PC-3 (cell line): Measurements from ENCODE around the gene TAF11L11.
"Not testable (repeated sequence)": the region's sequence is repeated elsewhere in the genome, so short reads cannot be mapped to it uniquely, and the experiment has no call there.

Experiments
- EZH2 ChIP-seq: fragments of 300-600 bp; sonication (generic); IDR thresholded peaks from one replicate; pipeline ENCODE4 v1.6.1; 2017; ENCODE audit warnings: antibody characterized with exemption, mild to moderate bottlenecking, low read length; ENCODE audit not compliant: unreplicated experiment
- TF ChIP-seq, protein P1 (sequence below): fragments of 300-600 bp; sonication (generic); conservative IDR thresholded peaks from 2 replicates; pipeline ENCODE4 v1.5.1; 2017; ENCODE audit warnings: antibody characterized with exemption, low read depth, mild to moderate bottlenecking, low read length

GRCh38 chr5:17655201-17655759, 51.3 kb downstream of the TAF11L11 start:
- TF ChIP-seq, protein P1, sequence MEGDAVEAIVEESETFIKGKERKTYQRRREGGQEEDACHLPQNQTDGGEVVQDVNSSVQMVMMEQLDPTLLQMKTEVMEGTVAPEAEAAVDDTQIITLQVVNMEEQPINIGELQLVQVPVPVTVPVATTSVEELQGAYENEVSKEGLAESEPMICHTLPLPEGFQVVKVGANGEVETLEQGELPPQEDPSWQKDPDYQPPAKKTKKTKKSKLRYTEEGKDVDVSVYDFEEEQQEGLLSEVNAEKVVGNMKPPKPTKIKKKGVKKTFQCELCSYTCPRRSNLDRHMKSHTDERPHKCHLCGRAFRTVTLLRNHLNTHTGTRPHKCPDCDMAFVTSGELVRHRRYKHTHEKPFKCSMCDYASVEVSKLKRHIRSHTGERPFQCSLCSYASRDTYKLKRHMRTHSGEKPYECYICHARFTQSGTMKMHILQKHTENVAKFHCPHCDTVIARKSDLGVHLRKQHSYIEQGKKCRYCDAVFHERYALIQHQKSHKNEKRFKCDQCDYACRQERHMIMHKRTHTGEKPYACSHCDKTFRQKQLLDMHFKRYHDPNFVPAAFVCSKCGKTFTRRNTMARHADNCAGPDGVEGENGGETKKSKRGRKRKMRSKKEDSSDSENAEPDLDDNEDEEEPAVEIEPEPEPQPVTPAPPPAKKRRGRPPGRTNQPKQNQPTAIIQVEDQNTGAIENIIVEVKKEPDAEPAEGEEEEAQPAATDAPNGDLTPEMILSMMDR: not testable (repeated sequence)
- TF ChIP-seq EZH2: not testable (repeated sequence)
